ENCODE measurements around the gene GPR33. TPM values are rescaled to one million over a fixed set of nuclear protein-coding genes. Genes with fewer than 3 reads are reported as not detected.

GPR33 gene
- total RNA-seq, 1 experiment from 2014 or later = not detected

DNA sequence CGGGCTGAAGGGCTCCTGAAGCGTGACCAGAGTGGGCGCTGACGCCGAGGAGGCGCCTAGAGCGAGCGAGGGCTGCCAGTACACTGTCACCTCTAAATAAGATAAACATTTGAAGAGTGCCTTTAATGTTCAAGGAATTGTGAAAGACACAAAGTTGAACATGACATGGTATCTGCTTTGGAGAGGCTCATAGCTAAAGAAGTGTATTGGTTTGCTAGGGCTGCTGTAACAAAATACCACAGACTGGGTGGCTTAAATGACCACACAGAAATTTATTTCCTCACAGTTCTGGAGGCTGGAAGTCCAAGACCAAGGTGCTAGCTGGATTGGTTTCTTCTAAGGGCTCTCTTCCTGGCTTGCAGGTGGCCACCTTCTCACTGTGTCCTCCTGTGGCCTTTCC is 39.7 kb upstream of the GPR33 start (continued):
- TF ChIP-seq, protein P1, sequence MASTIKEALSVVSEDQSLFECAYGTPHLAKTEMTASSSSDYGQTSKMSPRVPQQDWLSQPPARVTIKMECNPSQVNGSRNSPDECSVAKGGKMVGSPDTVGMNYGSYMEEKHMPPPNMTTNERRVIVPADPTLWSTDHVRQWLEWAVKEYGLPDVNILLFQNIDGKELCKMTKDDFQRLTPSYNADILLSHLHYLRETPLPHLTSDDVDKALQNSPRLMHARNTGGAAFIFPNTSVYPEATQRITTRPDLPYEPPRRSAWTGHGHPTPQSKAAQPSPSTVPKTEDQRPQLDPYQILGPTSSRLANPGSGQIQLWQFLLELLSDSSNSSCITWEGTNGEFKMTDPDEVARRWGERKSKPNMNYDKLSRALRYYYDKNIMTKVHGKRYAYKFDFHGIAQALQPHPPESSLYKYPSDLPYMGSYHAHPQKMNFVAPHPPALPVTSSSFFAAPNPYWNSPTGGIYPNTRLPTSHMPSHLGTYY (CRISPR knock-in tag; IDR thresholded peaks at IDR 0.05) = no peak
- TF ChIP-seq ZNF317 (CRISPR knock-in tag; IDR thresholded peaks at IDR 0.05; ENCODE audit: borderline replicate concordance, low read depth) (no peak), MYBL2 (CRISPR knock-in tag; IDR thresholded peaks at IDR 0.05) (no peak), ZNF671 (CRISPR knock-in tag; IDR thresholded peaks at IDR 0.05) (no peak)
- TF ChIP-seq, protein P2, sequence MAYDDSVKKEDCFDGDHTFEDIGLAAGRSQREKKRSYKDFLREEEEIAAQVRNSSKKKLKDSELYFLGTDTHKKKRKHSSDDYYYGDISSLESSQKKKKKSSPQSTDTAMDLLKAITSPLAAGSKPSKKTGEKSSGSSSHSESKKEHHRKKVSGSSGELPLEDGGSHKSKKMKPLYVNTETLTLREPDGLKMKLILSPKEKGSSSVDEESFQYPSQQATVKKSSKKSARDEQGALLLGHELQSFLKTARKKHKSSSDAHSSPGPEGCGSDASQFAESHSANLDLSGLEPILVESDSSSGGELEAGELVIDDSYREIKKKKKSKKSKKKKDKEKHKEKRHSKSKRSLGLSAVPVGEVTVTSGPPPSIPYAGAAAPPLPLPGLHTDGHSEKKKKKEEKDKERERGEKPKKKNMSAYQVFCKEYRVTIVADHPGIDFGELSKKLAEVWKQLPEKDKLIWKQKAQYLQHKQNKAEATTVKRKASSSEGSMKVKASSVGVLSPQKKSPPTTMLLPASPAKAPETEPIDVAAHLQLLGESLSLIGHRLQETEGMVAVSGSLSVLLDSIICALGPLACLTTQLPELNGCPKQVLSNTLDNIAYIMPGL (CRISPR knock-in tag; IDR thresholded peaks at IDR 0.05) = no peak

DNA sequence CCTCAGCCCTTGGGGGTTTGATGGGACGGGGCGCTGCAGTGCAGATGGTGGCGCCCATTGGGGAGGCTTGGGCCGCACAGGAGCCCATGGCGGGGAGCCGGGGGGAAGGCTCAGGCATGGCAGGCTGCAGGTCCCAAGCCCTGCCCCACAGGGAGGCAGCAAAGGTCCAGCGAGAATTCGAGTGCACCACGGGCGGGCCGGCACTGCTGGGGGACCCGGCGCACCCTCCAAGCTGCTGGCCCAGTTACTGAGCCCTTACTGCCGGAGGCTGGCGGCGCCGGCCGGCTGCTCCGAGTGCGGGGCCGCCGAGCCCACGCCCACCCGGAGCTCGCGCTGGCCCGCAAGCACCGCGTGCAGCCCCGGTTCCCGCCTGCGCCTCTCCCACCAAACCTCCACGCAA is 39.2 kb upstream of the GPR33 start:
- Mint-ChIP-seq H3K4me3 (no peak overlapping the region), H3K4me1 (no peaks in the 10 kb centered on the region), H3K9me3 (no peaks in the 10 kb centered on the region; the same call in 1 of the 2 replicates), H3K27ac (no peak overlapping the region), H3K36me3 (no peaks in the 10 kb centered on the region), H3K27me3 (ENCODE audit: low read depth) (no peaks in the 10 kb centered on the region)
- ATAC-seq (peak; percentile 20; the same call in 1 of the 2 replicates), DNase-seq (ENCODE audit: low spot score) (peak; percentile 16)
- POLR2A ChIA-PET = no interaction called here
- TF ChIP-seq SMAD3 (CRISPR knock-in tag; IDR thresholded peaks at IDR 0.05; ENCODE audit: borderline replicate concordance) (no peak), NR1H2 (CRISPR knock-in tag; IDR thresholded peaks at IDR 0.05) (no peak), FOXK1 (CRISPR knock-in tag; IDR thresholded peaks at IDR 0.05) (no peak)
- CTCF ChIA-PET = no interaction called here

DNA sequence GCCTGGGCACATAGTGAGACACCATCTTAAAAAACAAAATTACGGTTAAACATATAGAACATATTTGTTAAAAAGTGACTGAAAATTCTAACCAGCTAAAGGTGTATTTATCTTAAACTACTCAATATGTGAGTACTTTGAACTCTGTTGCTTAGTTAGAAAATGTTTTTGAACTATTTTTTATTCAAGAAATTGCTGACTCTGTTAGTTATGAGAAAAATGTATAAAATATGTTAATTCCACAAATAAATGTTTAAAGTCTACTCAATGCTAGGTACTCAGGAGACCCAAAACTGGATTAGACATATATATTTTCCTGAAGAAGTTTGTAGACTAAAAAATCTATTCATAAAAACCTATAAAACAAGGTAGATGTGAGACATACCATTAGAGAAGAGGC is 23.0 kb upstream of the GPR33 start:
- TF ChIP-seq JUN (CRISPR knock-in tag; IDR thresholded peaks at IDR 0.05) (no peak), FOXJ3 (CRISPR knock-in tag; IDR thresholded peaks at IDR 0.05; ENCODE audit: borderline replicate concordance) (no peak), NR1H2 (CRISPR knock-in tag; IDR thresholded peaks at IDR 0.05) (no peak), ZNF232 (CRISPR knock-in tag; IDR thresholded peaks at IDR 0.05) (no peak), EMX1 (CRISPR knock-in tag; IDR thresholded peaks at IDR 0.05) (no peak), ZBTB21 (CRISPR knock-in tag; IDR thresholded peaks at IDR 0.05; ENCODE audit: borderline replicate concordance) (no peak), ZNF423 (CRISPR knock-in tag; IDR thresholded peaks at IDR 0.05) (no peak), KAT7 (CRISPR knock-in tag; IDR thresholded peaks at IDR 0.05; ENCODE audit: borderline replicate concordance) (no peak)
- TF ChIP-seq, protein P3, sequence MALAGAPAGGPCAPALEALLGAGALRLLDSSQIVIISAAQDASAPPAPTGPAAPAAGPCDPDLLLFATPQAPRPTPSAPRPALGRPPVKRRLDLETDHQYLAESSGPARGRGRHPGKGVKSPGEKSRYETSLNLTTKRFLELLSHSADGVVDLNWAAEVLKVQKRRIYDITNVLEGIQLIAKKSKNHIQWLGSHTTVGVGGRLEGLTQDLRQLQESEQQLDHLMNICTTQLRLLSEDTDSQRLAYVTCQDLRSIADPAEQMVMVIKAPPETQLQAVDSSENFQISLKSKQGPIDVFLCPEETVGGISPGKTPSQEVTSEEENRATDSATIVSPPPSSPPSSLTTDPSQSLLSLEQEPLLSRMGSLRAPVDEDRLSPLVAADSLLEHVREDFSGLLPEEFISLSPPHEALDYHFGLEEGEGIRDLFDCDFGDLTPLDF (CRISPR knock-in tag; IDR thresholded peaks at IDR 0.05) = no peak
- TF ChIP-seq, protein P4, sequence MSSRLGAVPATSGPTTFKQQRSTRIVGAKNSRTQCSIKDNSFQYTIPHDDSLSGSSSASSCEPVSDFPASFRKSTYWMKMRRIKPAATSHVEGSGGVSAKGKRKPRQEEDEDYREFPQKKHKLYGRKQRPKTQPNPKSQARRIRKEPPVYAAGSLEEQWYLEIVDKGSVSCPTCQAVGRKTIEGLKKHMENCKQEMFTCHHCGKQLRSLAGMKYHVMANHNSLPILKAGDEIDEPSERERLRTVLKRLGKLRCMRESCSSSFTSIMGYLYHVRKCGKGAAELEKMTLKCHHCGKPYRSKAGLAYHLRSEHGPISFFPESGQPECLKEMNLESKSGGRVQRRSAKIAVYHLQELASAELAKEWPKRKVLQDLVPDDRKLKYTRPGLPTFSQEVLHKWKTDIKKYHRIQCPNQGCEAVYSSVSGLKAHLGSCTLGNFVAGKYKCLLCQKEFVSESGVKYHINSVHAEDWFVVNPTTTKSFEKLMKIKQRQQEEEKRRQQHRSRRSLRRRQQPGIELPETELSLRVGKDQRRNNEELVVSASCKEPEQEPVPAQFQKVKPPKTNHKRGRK (CRISPR knock-in tag; IDR thresholded peaks at IDR 0.05; ENCODE audit: borderline replicate concordance) = no peak
- TF ChIP-seq, protein P5, sequence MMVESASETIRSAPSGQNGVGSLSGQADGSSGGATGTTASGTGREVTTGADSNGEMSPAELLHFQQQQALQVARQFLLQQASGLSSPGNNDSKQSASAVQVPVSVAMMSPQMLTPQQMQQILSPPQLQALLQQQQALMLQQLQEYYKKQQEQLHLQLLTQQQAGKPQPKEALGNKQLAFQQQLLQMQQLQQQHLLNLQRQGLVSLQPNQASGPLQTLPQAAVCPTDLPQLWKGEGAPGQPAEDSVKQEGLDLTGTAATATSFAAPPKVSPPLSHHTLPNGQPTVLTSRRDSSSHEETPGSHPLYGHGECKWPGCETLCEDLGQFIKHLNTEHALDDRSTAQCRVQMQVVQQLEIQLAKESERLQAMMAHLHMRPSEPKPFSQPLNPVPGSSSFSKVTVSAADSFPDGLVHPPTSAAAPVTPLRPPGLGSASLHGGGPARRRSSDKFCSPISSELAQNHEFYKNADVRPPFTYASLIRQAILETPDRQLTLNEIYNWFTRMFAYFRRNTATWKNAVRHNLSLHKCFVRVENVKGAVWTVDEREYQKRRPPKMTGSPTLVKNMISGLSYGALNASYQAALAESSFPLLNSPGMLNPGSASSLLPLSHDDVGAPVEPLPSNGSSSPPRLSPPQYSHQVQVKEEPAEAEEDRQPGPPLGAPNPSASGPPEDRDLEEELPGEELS (CRISPR knock-in tag; IDR thresholded peaks at IDR 0.05) = no peak
- TF ChIP-seq, protein P6, sequence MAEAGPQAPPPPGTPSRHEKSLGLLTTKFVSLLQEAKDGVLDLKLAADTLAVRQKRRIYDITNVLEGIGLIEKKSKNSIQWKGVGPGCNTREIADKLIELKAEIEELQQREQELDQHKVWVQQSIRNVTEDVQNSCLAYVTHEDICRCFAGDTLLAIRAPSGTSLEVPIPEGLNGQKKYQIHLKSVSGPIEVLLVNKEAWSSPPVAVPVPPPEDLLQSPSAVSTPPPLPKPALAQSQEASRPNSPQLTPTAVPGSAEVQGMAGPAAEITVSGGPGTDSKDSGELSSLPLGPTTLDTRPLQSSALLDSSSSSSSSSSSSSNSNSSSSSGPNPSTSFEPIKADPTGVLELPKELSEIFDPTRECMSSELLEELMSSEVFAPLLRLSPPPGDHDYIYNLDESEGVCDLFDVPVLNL (CRISPR knock-in tag; IDR thresholded peaks at IDR 0.05; ENCODE audit: borderline replicate concordance, low read depth) = no peak
- Mint-ChIP-seq H3K36me3 (no peaks in the 10 kb centered on the region), H3K27ac (no peak overlapping the region), H3K4me1 (no peaks in the 10 kb centered on the region), H3K4me3 (no peak overlapping the region), H3K27me3 (ENCODE audit: low read depth) (no peaks in the 10 kb centered on the region), H3K9me3 (no peaks in the 10 kb centered on the region)
- ATAC-seq (no peak), DNase-seq (ENCODE audit: low spot score) (no peak)
- ChIA-PET CTCF (interaction anchor here (0.6 to 1.6 kb wide), 13 partner anchors 10 to 744 kb away, joined by 3 to 6 read pairs (median 4); partner anchors contain the start of genes DTD2 and HEATR5A), POLR2A (no interaction called here)
